ENCODE results near the gene PHLDB1. TPM values are rescaled to one million over a fixed set of nuclear protein-coding genes. Genes with fewer than 3 reads are reported as not detected.

The PHLDB1 gene
- total RNA-seq, 1 experiment from 2014 or later, result 37.1 TPM

DNA sequence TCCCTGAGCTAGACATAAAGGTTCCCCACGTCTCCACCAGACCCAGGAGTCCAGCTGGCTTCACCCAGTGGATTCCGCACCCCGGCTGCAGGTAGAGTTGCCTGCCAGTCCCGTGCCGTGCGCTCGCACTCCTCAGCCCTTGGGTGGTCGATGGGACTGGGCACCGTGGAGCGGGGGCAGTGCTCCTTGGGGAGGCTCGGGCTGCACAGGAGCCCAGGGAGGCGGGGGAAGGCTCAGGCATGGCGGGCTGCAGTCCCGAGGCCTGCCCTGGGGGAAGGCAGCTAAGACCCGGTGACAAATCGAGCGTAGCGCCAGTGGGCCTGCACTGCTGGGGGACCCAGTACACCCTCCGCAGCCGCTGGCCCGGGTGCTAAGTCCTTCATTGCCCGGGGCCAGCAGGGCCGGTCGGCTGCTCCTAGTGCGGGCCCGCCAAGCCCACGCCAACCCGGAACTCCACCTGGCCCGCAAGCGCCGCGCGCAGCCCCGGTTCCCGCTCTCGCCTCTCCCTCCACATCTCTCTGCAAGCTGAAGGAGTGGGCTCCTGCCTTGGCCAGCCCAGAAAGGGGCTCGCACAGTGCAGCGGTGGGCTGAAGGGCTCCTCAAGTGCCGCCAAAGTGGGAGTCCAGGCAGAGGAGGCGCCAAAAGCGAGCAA lies 81.6 kb downstream of the PHLDB1 start:
- no peak overlapping the region for H3K27ac Mint-ChIP-seq (ENCODE audit: unreplicated experiment)
- CTCF ChIA-PET, result interaction anchor here (0.6 to 1.1 kb wide), 3 partner anchors 97 to 243 kb away, joined by 3 to 5 read pairs (median 4); partner anchors contain the start of gene BCL9L
- peaks cover 3% of the 10 kb centered on the region for H3K36me3 Mint-ChIP-seq (ENCODE audit: insufficient read depth, unreplicated experiment)
- intact Hi-C loops (cut with micrococcal nuclease; ENCODE audit: unreplicated experiment), result loop anchor here (10.0 kb wide), 1 partner anchor 266 kb away; the partner anchor contains the start of gene UPK2
- H3K27me3 Mint-ChIP-seq (ENCODE audit: unreplicated experiment), result no peaks in the 10 kb centered on the region
- H3K4me3 Mint-ChIP-seq (ENCODE audit: low read depth, unreplicated experiment), result no peak overlapping the region
- no peaks in the 10 kb centered on the region for H3K4me1 Mint-ChIP-seq (ENCODE audit: low read depth, unreplicated experiment)
- TF ChIP-seq, protein P1, sequence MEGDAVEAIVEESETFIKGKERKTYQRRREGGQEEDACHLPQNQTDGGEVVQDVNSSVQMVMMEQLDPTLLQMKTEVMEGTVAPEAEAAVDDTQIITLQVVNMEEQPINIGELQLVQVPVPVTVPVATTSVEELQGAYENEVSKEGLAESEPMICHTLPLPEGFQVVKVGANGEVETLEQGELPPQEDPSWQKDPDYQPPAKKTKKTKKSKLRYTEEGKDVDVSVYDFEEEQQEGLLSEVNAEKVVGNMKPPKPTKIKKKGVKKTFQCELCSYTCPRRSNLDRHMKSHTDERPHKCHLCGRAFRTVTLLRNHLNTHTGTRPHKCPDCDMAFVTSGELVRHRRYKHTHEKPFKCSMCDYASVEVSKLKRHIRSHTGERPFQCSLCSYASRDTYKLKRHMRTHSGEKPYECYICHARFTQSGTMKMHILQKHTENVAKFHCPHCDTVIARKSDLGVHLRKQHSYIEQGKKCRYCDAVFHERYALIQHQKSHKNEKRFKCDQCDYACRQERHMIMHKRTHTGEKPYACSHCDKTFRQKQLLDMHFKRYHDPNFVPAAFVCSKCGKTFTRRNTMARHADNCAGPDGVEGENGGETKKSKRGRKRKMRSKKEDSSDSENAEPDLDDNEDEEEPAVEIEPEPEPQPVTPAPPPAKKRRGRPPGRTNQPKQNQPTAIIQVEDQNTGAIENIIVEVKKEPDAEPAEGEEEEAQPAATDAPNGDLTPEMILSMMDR (IDR thresholded peaks at IDR 0.05; ENCODE audit: unreplicated experiment), result no peak
- BruUV-seq (replicated peaks), result no TSS peak
- H3K9me3 Mint-ChIP-seq (ENCODE audit: low read depth, unreplicated experiment), result no peaks in the 10 kb centered on the region
- DNase-seq, result no peak

GRCh38 chr11:118689503-118689851 lies 82.1 kb downstream of the PHLDB1 start:
- H3K9me3 Mint-ChIP-seq (ENCODE audit: low read depth, unreplicated experiment), result no peaks in the 10 kb centered on the region
- no peak overlapping the region for H3K27ac Mint-ChIP-seq (ENCODE audit: unreplicated experiment)
- intact Hi-C loops (cut with micrococcal nuclease; ENCODE audit: unreplicated experiment), result loop anchor here (10.0 kb wide), 1 partner anchor 265 kb away; the partner anchor contains the start of gene UPK2
- BruUV-seq (replicated peaks), result no TSS peak
- TF ChIP-seq, protein P1 (IDR thresholded peaks at IDR 0.05; ENCODE audit: unreplicated experiment), result no peak
- H3K27me3 Mint-ChIP-seq (ENCODE audit: unreplicated experiment), result no peaks in the 10 kb centered on the region
- H3K4me1 Mint-ChIP-seq (ENCODE audit: low read depth, unreplicated experiment), result no peaks in the 10 kb centered on the region
- DNase-seq, result no peak
- H3K36me3 Mint-ChIP-seq (ENCODE audit: insufficient read depth, unreplicated experiment), result peaks cover 3% of the 10 kb centered on the region
- H3K4me3 Mint-ChIP-seq (ENCODE audit: low read depth, unreplicated experiment), result peak overlapping the region; percentile 58
- CTCF ChIA-PET, result interaction anchor here (0.6 to 1.2 kb wide), 14 partner anchors 11 to 309 kb away, joined by 3 to 6 read pairs (median 4); partner anchors contain the start of genes BCL9L and TREH

- BruUV-seq (replicated peaks), result no TSS peak
- H3K27me3 Mint-ChIP-seq (ENCODE audit: unreplicated experiment), result no peaks in the 10 kb centered on the region
- no peak overlapping the region for H3K27ac Mint-ChIP-seq (ENCODE audit: unreplicated experiment)
- TF ChIP-seq, protein P1 (IDR thresholded peaks at IDR 0.05; ENCODE audit: unreplicated experiment), result peak; percentile 89
- peak overlapping the region; percentile 58 for H3K4me3 Mint-ChIP-seq (ENCODE audit: low read depth, unreplicated experiment)
- H3K9me3 Mint-ChIP-seq (ENCODE audit: low read depth, unreplicated experiment), result no peaks in the 10 kb centered on the region
- peaks cover 3% of the 10 kb centered on the region for H3K36me3 Mint-ChIP-seq (ENCODE audit: insufficient read depth, unreplicated experiment)
- intact Hi-C loops (cut with micrococcal nuclease; ENCODE audit: unreplicated experiment), result loop anchor here (10.0 kb wide), 1 partner anchor 265 kb away; the partner anchor contains the start of gene UPK2
- CTCF ChIA-PET, result interaction anchor here (0.8 to 1.2 kb wide), 13 partner anchors 10 to 309 kb away, joined by 3 to 6 read pairs (median 4); partner anchors contain the start of genes BCL9L and TREH
- peak; percentile 96 for DNase-seq
- H3K4me1 Mint-ChIP-seq (ENCODE audit: low read depth, unreplicated experiment), result no peaks in the 10 kb centered on the region
Observed at GRCh38 chr11:118689852-118690552, 82.6 kb downstream of the PHLDB1 start.

- Mint-ChIP-seq H3K4me1 (ENCODE audit: low read depth, unreplicated experiment) (no peaks in the 10 kb centered on the region), H3K4me3 (ENCODE audit: low read depth, unreplicated experiment) (no peak overlapping the region), H3K27ac (ENCODE audit: unreplicated experiment) (no peak overlapping the region), H3K27me3 (ENCODE audit: unreplicated experiment) (no peaks in the 10 kb centered on the region), H3K36me3 (ENCODE audit: insufficient read depth, unreplicated experiment) (peaks cover 3% of the 10 kb centered on the region), H3K9me3 (ENCODE audit: low read depth, unreplicated experiment) (no peaks in the 10 kb centered on the region)
- intact Hi-C loops (cut with micrococcal nuclease; ENCODE audit: unreplicated experiment), result no loop called here
- TF ChIP-seq, protein P1 (IDR thresholded peaks at IDR 0.05; ENCODE audit: unreplicated experiment), result no peak
- CTCF ChIA-PET, result interaction anchor here (0.8 to 1.2 kb wide), 4 partner anchors 12 to 243 kb away, joined by 3 to 6 read pairs (median 4); partner anchors contain the start of gene TREH
- no peak for DNase-seq
- BruUV-seq (replicated peaks), result no TSS peak
Observed at GRCh38 chr11:118690553-118691304, 83.3 kb downstream of the PHLDB1 start.
